HepG2 (cell line): Measurements from ENCODE around the gene KIRREL3. TPM values are rescaled to one million over a fixed set of nuclear protein-coding genes. Genes with fewer than 3 reads are reported as not detected.

ENCODE experiments used
- ATAC-seq: fragments of 200-7000 bp; cut with Tn5 transposase; 3 replicates; pipeline ENCODE4 v1.9.1; 2020; ENCODE audit warnings: mild to moderate bottlenecking, moderate library complexity
- BruUV-seq: library from RNA; stranded (reverse); fragments of 400-500 nt; replicated peaks from 2 replicates; lab custom pipeline; 2021; lab: Mats Ljungman, UMichigan
- CTCF ChIA-PET: fragments of 300-600 bp; formaldehyde crosslinking; extraction: SDS; loops from one replicate; lab custom pipeline; 2021; ENCODE audit warnings: low total read pairs, inconsistent platforms, low intra/inter-chr PET ratio; lab: Yijun Ruan, JAX
- POLR2A ChIA-PET: fragments of 350-600 bp; sonication (Branson Sonifier 250); formaldehyde crosslinking; loops from one replicate; lab custom pipeline; 2020; ENCODE audit warnings: antibody characterized with exemption, inconsistent platforms; lab: Yijun Ruan, JAX
- DNase-seq: peaks from one replicate; pipeline ENCODE4 v3.0.0-alpha.2; 2015; ENCODE audit warnings: low spot score
- FAIRE-seq: peaks from 3 replicates; lab custom pipeline; 2011; peaks lifted over from hg19 to GRCh38; lab: Jason Lieb, UNC
- H2AFZ ChIP-seq: one replicate; pipeline ENCODE4 v1.6.1; 2011; ENCODE audit warnings: low read length, inconsistent platforms
- H3K27ac ChIP-seq: fragments of 300-600 bp; 3 replicates; pipeline ENCODE4 v1.8.0; 2011; ENCODE audit warnings: mixed run types, mild to moderate bottlenecking, mixed read lengths, low read length, inconsistent platforms; ENCODE audit not compliant: insufficient read depth; ENCODE audit errors: extremely low read length
- H3K27me3 ChIP-seq, 2 experiments: fragments of 200-600 bp in 1 of 2; 2 replicates in 1 of 2; 3 replicates in 1 of 2; pipeline versions ENCODE4 v1.6.0 to v1.8.0; 2011; ENCODE audit warnings: low read length in 2 of 2, mild to moderate bottlenecking in 2 of 2, moderate library complexity in 2 of 2, inconsistent platforms in 1 of 2; ENCODE audit not compliant: insufficient read depth in 2 of 2, control insufficient read depth in 1 of 2
- H3K36me3 ChIP-seq, 2 experiments: fragments of 200-600 bp in 1 of 2; replicated peaks in 1 of 2; 2 replicates in 1 of 2; 3 replicates in 1 of 2; pipeline versions ENCODE4 v1.5.1 to v1.8.0; 2011; ENCODE audit warnings: low read length in 2 of 2, inconsistent platforms in 1 of 2; ENCODE audit not compliant: insufficient read depth in 2 of 2, control insufficient read depth in 1 of 2
- H3K4me1 ChIP-seq: 2 replicates; pipeline ENCODE4 v1.5.1; 2012; ENCODE audit warnings: low read length, inconsistent platforms; ENCODE audit not compliant: insufficient read depth
- H3K4me2 ChIP-seq: 2 replicates; pipeline ENCODE4 v1.6.0; 2011; ENCODE audit warnings: low read depth, low read length, inconsistent platforms
- H3K4me3 ChIP-seq, 3 experiments: fragments of 200-600 bp in 1 of 3; sonication (generic), shearing (Covaris generic) in 1 of 3; replicated peaks in 1 of 3; 2 replicates each; pipeline ENCODE4 v1.5.1; 2011 to 2016; ENCODE audit warnings: low read length in 3 of 3, inconsistent platforms in 2 of 3, low read depth in 2 of 3, mild to moderate bottlenecking in 2 of 3, control low read depth in 1 of 3, mixed read lengths in 1 of 3; ENCODE audit not compliant: insufficient read depth in 1 of 3
- H3K79me2 ChIP-seq: one replicate; pipeline ENCODE4 v1.6.1; 2011; ENCODE audit warnings: low read length, inconsistent platforms; ENCODE audit not compliant: insufficient read depth
- H3K9ac ChIP-seq: 2 replicates; pipeline ENCODE4 v1.6.0; 2011; ENCODE audit warnings: mild to moderate bottlenecking, low read depth, low read length, inconsistent platforms; ENCODE audit not compliant: insufficient read depth
- H3K9me3 ChIP-seq: 2 replicates; pipeline ENCODE4 v1.5.1; 2012; ENCODE audit warnings: mild to moderate bottlenecking, low read length
- H4K20me1 ChIP-seq: 2 replicates; pipeline ENCODE4 v1.6.0; 2011; ENCODE audit warnings: inconsistent platforms, mild to moderate bottlenecking, low read length, moderate library complexity; ENCODE audit not compliant: insufficient read depth
- EP300 ChIP-seq, 3 experiments: sonication (generic) in 1 of 3; formaldehyde crosslinking in 1 of 3; IDR thresholded peaks; 2 replicates each; pipeline versions ENCODE4 v1.5.1 to v1.6.1; 2011 to 2020; ENCODE audit warnings: low read depth in 2 of 3, low read length in 2 of 3, borderline replicate concordance in 1 of 3, improper control_type of control experiment in 1 of 3, mild to moderate bottlenecking in 1 of 3, missing genetic modification reagents in 1 of 3, moderate library complexity in 1 of 3
- HOXD1 ChIP-seq: sonication (generic); formaldehyde crosslinking; IDR thresholded peaks from 2 replicates; pipeline ENCODE4 v1.5.0; 2020; ENCODE audit warnings: missing genetic modification reagents
- MXI1 ChIP-seq: IDR thresholded peaks from 3 replicates; pipeline ENCODE4 v1.6.1; 2012; ENCODE audit warnings: low read depth, low read length, inconsistent platforms, borderline replicate concordance
- NFIB ChIP-seq: sonication (generic); formaldehyde crosslinking; IDR thresholded peaks from 2 replicates; pipeline ENCODE4 v1.9.0; 2021; ENCODE audit warnings: missing genetic modification reagents, mild to moderate bottlenecking, borderline replicate concordance
- TRIM24 ChIP-seq: sonication (generic); formaldehyde crosslinking; IDR thresholded peaks from 2 replicates; pipeline ENCODE4 v1.8.0; 2022; ENCODE audit warnings: mild to moderate bottlenecking, missing genetic modification reagents
- ZNF30 ChIP-seq: sonication (generic); formaldehyde crosslinking; IDR thresholded peaks from 2 replicates; pipeline ENCODE4 v1.5.0; 2020; ENCODE audit warnings: mild to moderate bottlenecking, missing genetic modification reagents
- ZNF317 ChIP-seq: sonication (generic); formaldehyde crosslinking; IDR thresholded peaks from 2 replicates; pipeline ENCODE4 v1.5.0; 2020; ENCODE audit warnings: mild to moderate bottlenecking, missing genetic modification reagents
- ZNF569 ChIP-seq: sonication (generic); formaldehyde crosslinking; IDR thresholded peaks from 2 replicates; pipeline ENCODE4 v1.5.0; 2020; ENCODE audit warnings: mild to moderate bottlenecking, missing genetic modification reagents, moderate library complexity, borderline replicate concordance
- WGBS: methylation state at CpG from one replicate; pipeline ENCODE4 v1.1.6; 2017; ENCODE audit warnings: low lambda C conversion rate; 5-methylcytosine and 5-hydroxymethylcytosine counted together
- in situ Hi-C: cut with HindIII; loops from 2 replicates; pipeline ENCODE4 v1.10.0; 2017; ENCODE audit warnings: low pct_unique_long_range_greater_than_20kb; ENCODE audit not compliant: extremely low pct_ligation_motif_present
- intact Hi-C: fragments of 100-400 bp; cut with micrococcal nuclease; formaldehyde crosslinking; loops from one replicate; pipeline ENCODE4 v1.10.0; 2022; ENCODE audit not compliant: unreplicated experiment
- polyA plus RNA-seq, 8 experiments: library from polyadenylated mRNA; depleted of rRNA in 3 of 8; stranded (reverse) in 7 of 8; unstranded in 1 of 8; fragments of >200 nt; fragmentation: Illumina TruSeq in 4 of 8; extraction: Trizol in 4 of 8; gene quantifications; 2 replicates each; pipeline versions ENCODE4 v1.2.1 to v1.2.3, GENCODE V29; 2011 to 2016; ENCODE audit warnings: low read depth in 4 of 8, missing spikeins in 1 of 8, mixed read lengths in 1 of 8; ENCODE audit not compliant: insufficient read depth in 1 of 8
- total RNA-seq, 5 experiments: library from RNA; depleted of rRNA; stranded (reverse); fragments of >200 nt; fragmentation: Illumina TruSeq; extraction: Trizol; gene quantifications; 2 replicates each; pipeline ENCODE4 v1.2.3, GENCODE V29; 2016; ENCODE audit warnings: low read depth in 1 of 5
- TF ChIP-seq, protein P1 (sequence below), 2 experiments: fragments of 450-650 bp in 1 of 2; sonication (generic) in 1 of 2; formaldehyde crosslinking; IDR thresholded peaks; 2 replicates each; pipeline versions ENCODE4 v1.5.0 to v1.8.0; 2020 to 2022; ENCODE audit warnings: mild to moderate bottlenecking in 1 of 2, missing genetic modification reagents in 1 of 2
- TF ChIP-seq, protein P2 (sequence below): sonication (generic); formaldehyde crosslinking; IDR thresholded peaks from 2 replicates; pipeline ENCODE4 v1.4.0; 2020; ENCODE audit warnings: mild to moderate bottlenecking, missing genetic modification reagents
- TF ChIP-seq, protein P3 (sequence below): sonication (generic); formaldehyde crosslinking; IDR thresholded peaks from 2 replicates; pipeline ENCODE4 v1.4.0; 2020; ENCODE audit warnings: missing genetic modification reagents, borderline replicate concordance

Gene KIRREL3
- total and polyA plus RNA-seq, 2 of the 13 experiments (the other 11 are each of a cell fraction or from before 2014, with no cell fraction given), result not detected

DNA sequence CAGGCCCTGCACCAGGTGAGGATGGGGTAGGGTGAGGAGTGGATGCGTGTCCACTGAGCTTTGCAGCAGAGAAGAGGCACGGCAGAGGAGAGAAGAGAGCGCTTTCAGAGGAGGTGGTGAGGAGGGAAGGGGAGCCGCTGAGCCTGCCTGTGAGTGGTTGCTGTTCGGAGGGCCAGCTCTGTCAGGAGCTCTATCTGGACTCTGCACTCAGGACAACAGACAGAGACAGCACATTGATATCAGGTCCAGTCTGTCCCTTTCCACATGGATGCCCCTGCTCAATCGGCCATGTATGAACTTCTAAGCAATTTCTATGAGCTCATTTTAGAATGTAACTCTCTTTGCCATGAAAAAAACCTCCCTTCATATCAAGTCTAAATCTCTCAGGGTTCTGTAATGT is 158.6 kb downstream of the KIRREL3 start (continued):
- TF ChIP-seq, protein P1, sequence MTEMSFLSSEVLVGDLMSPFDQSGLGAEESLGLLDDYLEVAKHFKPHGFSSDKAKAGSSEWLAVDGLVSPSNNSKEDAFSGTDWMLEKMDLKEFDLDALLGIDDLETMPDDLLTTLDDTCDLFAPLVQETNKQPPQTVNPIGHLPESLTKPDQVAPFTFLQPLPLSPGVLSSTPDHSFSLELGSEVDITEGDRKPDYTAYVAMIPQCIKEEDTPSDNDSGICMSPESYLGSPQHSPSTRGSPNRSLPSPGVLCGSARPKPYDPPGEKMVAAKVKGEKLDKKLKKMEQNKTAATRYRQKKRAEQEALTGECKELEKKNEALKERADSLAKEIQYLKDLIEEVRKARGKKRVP (CRISPR knock-in tag; IDR thresholded peaks at IDR 0.05), result no peak
- TF ChIP-seq, protein P2, sequence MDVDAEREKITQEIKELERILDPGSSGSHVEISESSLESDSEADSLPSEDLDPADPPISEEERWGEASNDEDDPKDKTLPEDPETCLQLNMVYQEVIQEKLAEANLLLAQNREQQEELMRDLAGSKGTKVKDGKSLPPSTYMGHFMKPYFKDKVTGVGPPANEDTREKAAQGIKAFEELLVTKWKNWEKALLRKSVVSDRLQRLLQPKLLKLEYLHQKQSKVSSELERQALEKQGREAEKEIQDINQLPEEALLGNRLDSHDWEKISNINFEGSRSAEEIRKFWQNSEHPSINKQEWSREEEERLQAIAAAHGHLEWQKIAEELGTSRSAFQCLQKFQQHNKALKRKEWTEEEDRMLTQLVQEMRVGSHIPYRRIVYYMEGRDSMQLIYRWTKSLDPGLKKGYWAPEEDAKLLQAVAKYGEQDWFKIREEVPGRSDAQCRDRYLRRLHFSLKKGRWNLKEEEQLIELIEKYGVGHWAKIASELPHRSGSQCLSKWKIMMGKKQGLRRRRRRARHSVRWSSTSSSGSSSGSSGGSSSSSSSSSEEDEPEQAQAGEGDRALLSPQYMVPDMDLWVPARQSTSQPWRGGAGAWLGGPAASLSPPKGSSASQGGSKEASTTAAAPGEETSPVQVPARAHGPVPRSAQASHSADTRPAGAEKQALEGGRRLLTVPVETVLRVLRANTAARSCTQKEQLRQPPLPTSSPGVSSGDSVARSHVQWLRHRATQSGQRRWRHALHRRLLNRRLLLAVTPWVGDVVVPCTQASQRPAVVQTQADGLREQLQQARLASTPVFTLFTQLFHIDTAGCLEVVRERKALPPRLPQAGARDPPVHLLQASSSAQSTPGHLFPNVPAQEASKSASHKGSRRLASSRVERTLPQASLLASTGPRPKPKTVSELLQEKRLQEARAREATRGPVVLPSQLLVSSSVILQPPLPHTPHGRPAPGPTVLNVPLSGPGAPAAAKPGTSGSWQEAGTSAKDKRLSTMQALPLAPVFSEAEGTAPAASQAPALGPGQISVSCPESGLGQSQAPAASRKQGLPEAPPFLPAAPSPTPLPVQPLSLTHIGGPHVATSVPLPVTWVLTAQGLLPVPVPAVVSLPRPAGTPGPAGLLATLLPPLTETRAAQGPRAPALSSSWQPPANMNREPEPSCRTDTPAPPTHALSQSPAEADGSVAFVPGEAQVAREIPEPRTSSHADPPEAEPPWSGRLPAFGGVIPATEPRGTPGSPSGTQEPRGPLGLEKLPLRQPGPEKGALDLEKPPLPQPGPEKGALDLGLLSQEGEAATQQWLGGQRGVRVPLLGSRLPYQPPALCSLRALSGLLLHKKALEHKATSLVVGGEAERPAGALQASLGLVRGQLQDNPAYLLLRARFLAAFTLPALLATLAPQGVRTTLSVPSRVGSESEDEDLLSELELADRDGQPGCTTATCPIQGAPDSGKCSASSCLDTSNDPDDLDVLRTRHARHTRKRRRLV, result no peak
- TF ChIP-seq NFIB (CRISPR knock-in tag), result no peak

DNA sequence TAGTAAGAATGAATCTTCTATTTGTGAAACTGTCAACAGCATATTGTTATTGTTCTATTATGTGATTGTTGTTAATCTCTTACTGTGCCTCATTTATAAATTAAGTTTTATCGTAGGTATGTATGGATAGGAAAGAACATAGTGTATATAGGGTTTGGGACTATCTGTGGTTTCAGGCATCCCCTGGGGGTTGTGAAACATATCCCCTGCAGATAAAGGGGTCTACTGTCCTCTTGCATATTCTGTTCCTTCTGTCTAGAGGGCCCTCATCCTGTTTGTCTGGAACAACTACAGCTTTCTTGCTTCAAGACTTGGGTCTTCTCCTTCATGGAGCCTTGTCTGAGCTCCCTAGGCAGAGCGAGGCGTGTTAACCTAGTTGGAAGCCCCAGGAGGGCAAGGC is 159.6 kb downstream of the KIRREL3 start:
- Histone ChIP-seq H3K79me2 (no peaks in the 10 kb centered on the region), H3K9ac (no peak overlapping the region), H2AFZ (no peak overlapping the region), H3K27me3 (peaks cover 0 to 13% of the 10 kb centered on the region in 2 experiments; a peak in 2 of 5 replicates), H3K27ac (no peak overlapping the region), H3K4me1 (no peaks in the 10 kb centered on the region), H3K4me2 (no peak overlapping the region), H4K20me1 (no peaks in the 10 kb centered on the region), H3K36me3 (no peaks in the 10 kb centered on the region), H3K4me3 (no peak overlapping the region), H3K9me3 (no peaks in the 10 kb centered on the region)
- intact Hi-C loops (no loop called here), in situ Hi-C loops (no loop called here)
- DNase-seq, result no peak
- no peak for TF ChIP-seq ZNF317 (CRISPR knock-in tag)
- TF ChIP-seq, protein P3, sequence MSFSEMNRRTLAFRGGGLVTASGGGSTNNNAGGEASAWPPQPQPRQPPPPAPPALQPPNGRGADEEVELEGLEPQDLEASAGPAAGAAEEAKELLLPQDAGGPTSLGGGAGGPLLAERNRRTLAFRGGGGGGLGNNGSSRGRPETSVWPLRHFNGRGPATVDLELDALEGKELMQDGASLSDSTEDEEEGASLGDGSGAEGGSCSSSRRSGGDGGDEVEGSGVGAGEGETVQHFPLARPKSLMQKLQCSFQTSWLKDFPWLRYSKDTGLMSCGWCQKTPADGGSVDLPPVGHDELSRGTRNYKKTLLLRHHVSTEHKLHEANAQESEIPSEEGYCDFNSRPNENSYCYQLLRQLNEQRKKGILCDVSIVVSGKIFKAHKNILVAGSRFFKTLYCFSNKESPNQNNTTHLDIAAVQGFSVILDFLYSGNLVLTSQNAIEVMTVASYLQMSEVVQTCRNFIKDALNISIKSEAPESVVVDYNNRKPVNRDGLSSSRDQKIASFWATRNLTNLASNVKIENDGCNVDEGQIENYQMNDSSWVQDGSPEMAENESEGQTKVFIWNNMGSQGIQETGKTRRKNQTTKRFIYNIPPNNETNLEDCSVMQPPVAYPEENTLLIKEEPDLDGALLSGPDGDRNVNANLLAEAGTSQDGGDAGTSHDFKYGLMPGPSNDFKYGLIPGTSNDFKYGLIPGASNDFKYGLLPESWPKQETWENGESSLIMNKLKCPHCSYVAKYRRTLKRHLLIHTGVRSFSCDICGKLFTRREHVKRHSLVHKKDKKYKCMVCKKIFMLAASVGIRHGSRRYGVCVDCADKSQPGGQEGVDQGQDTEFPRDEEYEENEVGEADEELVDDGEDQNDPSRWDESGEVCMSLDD (CRISPR knock-in tag), result no peak
- no peak for TF ChIP-seq ZNF569
- TF ChIP-seq TRIM24, result no peak
- TF ChIP-seq HOXD1 (CRISPR knock-in tag), result no peak
- TF ChIP-seq ZNF30 (CRISPR knock-in tag), result no peak
- no peak for TF ChIP-seq EP300 (IDR thresholded peaks at IDR 0.05; ENCODE audit: low read depth in 2 of 2, low read length in 2 of 2)
- TF ChIP-seq EP300 (CRISPR knock-in tag; IDR thresholded peaks at IDR 0.05; ENCODE audit: borderline replicate concordance), result no peak
- no peak for TF ChIP-seq MXI1
- 0% methylated on average over 3 of the region's 3 CpGs for WGBS
- no peak for FAIRE-seq
- BruUV-seq, result no TSS peak
- CTCF ChIA-PET, result no interaction called here
- POLR2A ChIA-PET, result no interaction called here
- no peak for ATAC-seq
